Testis (tissue), 3 donors: ENCODE data around the gene FOXN3. TPM values are rescaled to one million over a fixed set of nuclear protein-coding genes. Genes with fewer than 3 reads are reported as not detected.

ENCODE experiments used
- DNase-seq: peaks from one replicate; pipeline ENCODE4 v3.0.0-alpha.2; 2019
- H3K27ac ChIP-seq, 2 donors: fragments of 200-600 bp; sonication (generic); one replicate each; pipeline ENCODE4 v1.5.1; 2019
- H3K27me3 ChIP-seq: fragments of 200-600 bp; sonication (generic); one replicate; pipeline ENCODE4 v1.5.1; 2019
- H3K36me3 ChIP-seq: fragments of 200-600 bp; sonication (generic); one replicate; pipeline ENCODE4 v1.5.1; 2017; ENCODE audit warnings: low read depth; ENCODE audit errors: missing control alignments
- H3K4me1 ChIP-seq: fragments of 200-600 bp; sonication (generic); one replicate; pipeline ENCODE4 v1.5.1; 2019
- H3K4me3 ChIP-seq, 2 donors: fragments of 200-600 bp; sonication (generic); one replicate each; pipeline ENCODE4 v1.5.1; 2017 to 2019
- H3K9me3 ChIP-seq: fragments of 200-600 bp; sonication (generic); one replicate; pipeline ENCODE4 v1.5.1; 2017
- CTCF ChIP-seq, 3 experiments: fragments of 450-650 bp in 2 of 3; fragments of 200-600 bp in 1 of 3; sonication (generic) in 1 of 3; IDR thresholded peaks; one replicate each; pipeline ENCODE4 v1.5.1; 2016 to 2019; ENCODE audit warnings: antibody characterized with exemption in 3 of 3, mild to moderate bottlenecking in 2 of 3, moderate library complexity in 1 of 3
- POLR2A ChIP-seq: fragments of 450-650 bp; IDR thresholded peaks from one replicate; pipeline ENCODE4 v1.6.1; 2017; ENCODE audit warnings: antibody characterized with exemption, mild to moderate bottlenecking, moderate library complexity
- WGBS, 2 donors: methylation state at CpG; one replicate each; pipeline ENCODE4 v1.1.5; 2018; 5-methylcytosine and 5-hydroxymethylcytosine counted together
- intact Hi-C: fragments of 100-400 bp; cut with DNase I; formaldehyde crosslinking; loops from one replicate; pipeline ENCODE4 v1.15.1; 2023; ENCODE audit warnings: low total_unique reads
- polyA plus RNA-seq: library from polyadenylated mRNA; stranded (reverse); fragments of 350-450 nt; fragmentation: Illumina TruSeq; extraction: RNeasy Lipid Tissue Mini Kit (QIAGEN cat#74804); gene quantifications from one replicate; pipeline ENCODE4 v1.2.3, GENCODE V29; 2014; ENCODE audit warnings: low read depth, low replicate concordance; ENCODE audit not compliant: insufficient read depth
- total RNA-seq, 2 donors: library from RNA; depleted of rRNA; stranded (reverse); fragments of >200 nt; gene quantifications; one replicate each; pipeline ENCODE4 v1.2.3, GENCODE V29; 2016

FOXN3 gene
- total and polyA plus RNA-seq, 3 donors from 2014 or later = 40.7 to 103 (median 100) TPM

DNA sequence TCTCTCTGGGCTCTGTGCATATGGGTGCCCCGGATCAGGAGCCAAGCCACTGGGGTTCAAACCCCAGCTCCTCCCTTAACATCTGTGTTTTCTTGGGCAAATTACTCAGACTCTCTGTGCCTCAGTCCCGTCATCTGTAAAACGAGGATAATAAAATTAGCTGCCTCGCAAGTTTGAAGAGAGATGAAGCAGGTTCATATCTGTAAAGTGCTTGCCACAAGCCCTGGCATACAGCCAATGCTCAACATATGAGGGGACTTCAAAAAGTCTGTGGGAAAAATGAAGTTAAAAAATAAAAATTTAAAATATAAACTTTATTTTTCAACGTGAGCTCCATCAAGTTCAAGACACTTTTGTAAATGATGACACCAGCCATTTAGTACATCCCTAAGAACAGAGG, 276.7 kb downstream of the FOXN3 start:
- intact Hi-C loops = no loop called here
- WGBS, 2 donors = 73 to 77% methylated on average over 5 of the region's 5 CpGs

GRCh38 chr14:89139404-89140247, 277.4 kb downstream of the FOXN3 start:
- 83 to 86% methylated on average over 14 of the region's 14 CpGs for WGBS, 2 donors
- Histone ChIP-seq H3K9me3 (no peaks in the 10 kb centered on the region), H3K4me1 (no peaks in the 10 kb centered on the region), H3K27me3 (no peaks in the 10 kb centered on the region), H3K27ac (no peak overlapping the region), H3K36me3 (no peaks in the 10 kb centered on the region), H3K4me3 (no peak overlapping the region)
- TF ChIP-seq CTCF (IDR thresholded peaks at IDR 0.05) = no peak
- no peak for TF ChIP-seq POLR2A
- no peak for DNase-seq
- intact Hi-C loops = no loop called here

More for the DNA sequence above, 276.7 kb downstream of the FOXN3 start:
- H3K4me3 ChIP-seq = no peak overlapping the region
- no peak for DNase-seq
- no peak for TF ChIP-seq POLR2A
- no peak for TF ChIP-seq CTCF (IDR thresholded peaks at IDR 0.05)
- no peaks in the 10 kb centered on the region for H3K27me3 ChIP-seq
- no peaks in the 10 kb centered on the region for H3K9me3 ChIP-seq
- no peaks in the 10 kb centered on the region for H3K4me1 ChIP-seq
- no peak overlapping the region for H3K27ac ChIP-seq
- H3K36me3 ChIP-seq = no peaks in the 10 kb centered on the region

- intact Hi-C loops = no loop called here
- H3K4me1 ChIP-seq = no peaks in the 10 kb centered on the region
- no peak for TF ChIP-seq CTCF (IDR thresholded peaks at IDR 0.05)
- TF ChIP-seq POLR2A = no peak
- WGBS, 2 donors = 93 to 100% methylated on average over 3 to 7 of the region's 7 CpGs
- H3K27me3 ChIP-seq = no peaks in the 10 kb centered on the region
- no peak overlapping the region for H3K4me3 ChIP-seq
- H3K36me3 ChIP-seq = no peaks in the 10 kb centered on the region
- H3K9me3 ChIP-seq = no peaks in the 10 kb centered on the region
- no peak overlapping the region for H3K27ac ChIP-seq
- DNase-seq = no peak
Observed at GRCh38 chr14:89138846-89139245, 278.2 kb downstream of the FOXN3 start.

DNA sequence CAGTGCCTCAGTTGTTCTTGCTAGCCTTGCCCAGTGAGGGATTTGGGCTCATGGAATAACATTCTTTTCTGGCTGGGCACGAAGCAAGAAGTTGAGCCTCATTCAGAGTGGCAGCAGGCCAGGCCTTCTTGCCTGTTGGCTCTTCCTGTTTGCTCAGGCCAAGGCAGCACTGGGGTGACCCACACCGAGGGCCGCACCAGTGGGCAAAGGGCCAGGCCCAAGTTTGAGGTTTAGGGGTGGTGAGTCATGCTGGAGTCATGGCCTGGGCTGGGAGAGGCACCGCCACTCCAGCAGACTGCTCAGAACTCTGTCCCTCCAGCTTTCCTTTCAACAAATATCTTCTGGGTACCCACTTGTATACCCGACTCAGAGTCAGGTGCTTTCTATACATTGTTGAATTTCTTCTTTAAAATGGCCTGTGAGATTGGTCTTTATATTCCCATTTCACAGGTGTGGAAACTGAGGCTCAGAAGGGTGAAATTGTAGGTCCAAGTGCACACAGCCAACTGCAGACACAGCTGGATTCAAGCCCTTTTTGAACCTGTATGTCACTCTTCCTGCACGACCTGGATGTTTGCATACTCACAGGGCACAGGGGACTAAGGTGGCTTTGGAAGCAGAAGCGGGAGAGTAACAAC, 279.4 kb downstream of the FOXN3 start:
- DNase-seq = no peak
- intact Hi-C loops = no loop called here
- Histone ChIP-seq H3K4me3 (no peak overlapping the region), H3K4me1 (no peaks in the 10 kb centered on the region), H3K27ac (no peak overlapping the region), H3K36me3 (no peaks in the 10 kb centered on the region), H3K9me3 (no peaks in the 10 kb centered on the region), H3K27me3 (no peaks in the 10 kb centered on the region)
- WGBS, 2 donors = 89 to 90% methylated on average over 6 to 7 of the region's 7 CpGs
- no peak for TF ChIP-seq POLR2A
- no peak for TF ChIP-seq CTCF (IDR thresholded peaks at IDR 0.05)
